Measurements from ENCODE around the gene NKX2-4.

DNA sequence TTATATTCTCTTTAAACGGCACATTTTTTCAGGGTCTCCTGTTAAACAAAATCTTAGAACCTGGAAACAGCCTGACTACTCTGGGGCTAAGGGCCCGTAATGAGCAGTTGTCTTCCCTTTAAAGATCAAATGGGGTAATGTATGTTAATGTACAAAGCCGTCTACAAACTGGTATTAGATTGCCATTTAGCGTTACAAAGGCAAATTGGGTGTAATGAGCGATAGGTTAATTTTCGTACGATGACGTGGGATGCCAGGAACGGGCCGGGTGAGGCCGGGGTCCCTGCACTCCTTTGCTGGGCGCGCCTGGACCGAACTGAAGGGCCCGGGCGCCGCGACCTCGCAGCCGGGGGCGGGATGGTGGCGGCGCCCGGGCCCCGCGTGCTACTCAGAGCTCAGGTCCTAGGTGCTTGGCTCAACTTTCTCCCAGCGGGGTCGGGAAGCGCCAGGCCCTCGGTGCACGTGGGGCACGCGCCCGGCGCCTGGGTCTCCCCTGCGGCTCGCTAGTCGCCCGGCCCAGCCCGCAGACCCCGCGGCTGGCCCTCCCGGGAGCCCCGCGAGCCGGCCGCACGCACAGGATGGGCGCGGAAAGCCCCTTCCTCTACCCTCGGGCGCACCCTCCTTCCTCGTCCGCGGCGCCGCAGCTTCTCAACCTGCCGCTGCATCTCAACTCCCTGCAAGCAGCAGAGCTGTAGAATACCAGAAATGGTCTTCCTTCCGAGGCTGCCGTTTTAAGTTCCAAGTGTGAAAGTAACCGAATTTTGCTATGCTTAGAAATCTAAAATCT is 5.9 kb downstream of the NKX2-4 start:
- TF ChIP-seq, protein P1, sequence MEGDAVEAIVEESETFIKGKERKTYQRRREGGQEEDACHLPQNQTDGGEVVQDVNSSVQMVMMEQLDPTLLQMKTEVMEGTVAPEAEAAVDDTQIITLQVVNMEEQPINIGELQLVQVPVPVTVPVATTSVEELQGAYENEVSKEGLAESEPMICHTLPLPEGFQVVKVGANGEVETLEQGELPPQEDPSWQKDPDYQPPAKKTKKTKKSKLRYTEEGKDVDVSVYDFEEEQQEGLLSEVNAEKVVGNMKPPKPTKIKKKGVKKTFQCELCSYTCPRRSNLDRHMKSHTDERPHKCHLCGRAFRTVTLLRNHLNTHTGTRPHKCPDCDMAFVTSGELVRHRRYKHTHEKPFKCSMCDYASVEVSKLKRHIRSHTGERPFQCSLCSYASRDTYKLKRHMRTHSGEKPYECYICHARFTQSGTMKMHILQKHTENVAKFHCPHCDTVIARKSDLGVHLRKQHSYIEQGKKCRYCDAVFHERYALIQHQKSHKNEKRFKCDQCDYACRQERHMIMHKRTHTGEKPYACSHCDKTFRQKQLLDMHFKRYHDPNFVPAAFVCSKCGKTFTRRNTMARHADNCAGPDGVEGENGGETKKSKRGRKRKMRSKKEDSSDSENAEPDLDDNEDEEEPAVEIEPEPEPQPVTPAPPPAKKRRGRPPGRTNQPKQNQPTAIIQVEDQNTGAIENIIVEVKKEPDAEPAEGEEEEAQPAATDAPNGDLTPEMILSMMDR (IDR thresholded peaks at IDR 0.05; ENCODE audit: low read length): no peak
- no peak for TF ChIP-seq EZH2 (IDR thresholded peaks at IDR 0.05; ENCODE audit: borderline replicate concordance, low read length)
